T-cell (primary cell): Measurements from ENCODE around the gene SLC10A6. TPM values are rescaled to one million over a fixed set of nuclear protein-coding genes. Genes with fewer than 3 reads are reported as not detected.

ENCODE experiments used
- ATAC-seq, 4 experiments: fragments of 200-7000 bp in 3 of 4; fragments of 150-1000 bp in 1 of 4; cut with Tn5 transposase; replicated peaks in 1 of 4; 1 replicate in 3 of 4; 2 replicates in 1 of 4; pipeline ENCODE4 v1.10.0; 2021; ENCODE audit warnings: moderate library complexity in 3 of 4, mild to moderate bottlenecking in 2 of 4, moderate number of reproducible peaks in 1 of 4
- CTCF ChIA-PET, 2 donors: fragments of 300-600 bp; sonication (Branson Sonifier 250); formaldehyde crosslinking; loops; one replicate each; lab custom pipeline; 2022; ENCODE audit warnings: antibody characterized with exemption in 2 of 2; lab: Charles Lee
- POLR2A ChIA-PET, 2 donors: fragments of 300-600 bp; sonication (Branson Sonifier 250); formaldehyde crosslinking; loops; one replicate each; lab custom pipeline; 2022; ENCODE audit warnings: antibody characterized with exemption in 2 of 2; lab: Charles Lee
- DNase-seq, 35 experiments: peaks; one replicate each; pipeline versions ENCODE4 v3.0.0 to v3.0.0-alpha.2; 2013 to 2023
- H3K27ac ChIP-seq: one replicate; pipeline ENCODE4 v1.5.1; 2013; ENCODE audit warnings: low read length
- H3K27me3 ChIP-seq, 2 experiments: replicated peaks in 1 of 2; 1 replicate in 1 of 2; 2 replicates in 1 of 2; pipeline versions ENCODE4 v1.6.1 to v1.7.0; 2013; ENCODE audit warnings: low read length in 1 of 2, mixed read lengths in 1 of 2; ENCODE audit not compliant: control insufficient read depth in 2 of 2, insufficient read depth in 2 of 2; ENCODE audit errors: extremely low read depth in 1 of 2
- H3K36me3 ChIP-seq, 2 donors: 1 replicate in 1 of 2; 2 replicates in 1 of 2; pipeline versions ENCODE4 v1.6.1 to v1.7.0; 2013; ENCODE audit warnings: low read length in 1 of 2; ENCODE audit not compliant: control insufficient read depth in 2 of 2, insufficient read depth in 1 of 2; ENCODE audit errors: extremely low read depth in 1 of 2
- H3K4me1 ChIP-seq, 2 experiments: 1 replicate in 1 of 2; 2 replicates in 1 of 2; pipeline versions ENCODE4 v1.6.1 to v1.7.0; 2013; ENCODE audit warnings: low read length in 2 of 2, mixed read lengths in 1 of 2; ENCODE audit not compliant: insufficient read depth in 2 of 2, control insufficient read depth in 1 of 2; ENCODE audit errors: extremely low read depth in 1 of 2
- H3K4me3 ChIP-seq, 2 donors: 1 replicate in 1 of 2; 2 replicates in 1 of 2; pipeline versions ENCODE4 v1.5.1 to v1.7.0; 2013; ENCODE audit warnings: mild to moderate bottlenecking in 2 of 2, low read length in 1 of 2, moderate library complexity in 1 of 2; ENCODE audit not compliant: control insufficient read depth in 1 of 2; ENCODE audit errors: extremely low read depth in 1 of 2
- H3K9me3 ChIP-seq: 2 replicates; pipeline ENCODE4 v1.7.0; 2013
- H3K27ac Mint-ChIP-seq, 2 donors: one replicate each; pipeline ENCODE4 v1.8.0; 2020 to 2021; ENCODE audit warnings: mild to moderate bottlenecking in 2 of 2, mixed read lengths in 2 of 2
- H3K27me3 Mint-ChIP-seq, 2 donors: one replicate each; pipeline ENCODE4 v1.8.0; 2021 to 2022; ENCODE audit warnings: mixed read lengths in 2 of 2
- H3K36me3 Mint-ChIP-seq: one replicate; pipeline ENCODE4 v1.8.0; 2021; ENCODE audit warnings: mixed read lengths
- H3K4me1 Mint-ChIP-seq, 3 donors: one replicate each; pipeline ENCODE4 v1.8.0; 2020 to 2022; ENCODE audit warnings: mixed read lengths in 3 of 3, mild to moderate bottlenecking in 1 of 3
- H3K4me3 Mint-ChIP-seq, 3 donors: one replicate each; pipeline ENCODE4 v1.8.0; 2020 to 2022; ENCODE audit warnings: mild to moderate bottlenecking in 3 of 3, mixed read lengths in 3 of 3, moderate library complexity in 3 of 3
- H3K9me3 Mint-ChIP-seq, 3 donors: one replicate each; pipeline ENCODE4 v1.8.0; 2020 to 2022; ENCODE audit warnings: mixed read lengths in 3 of 3
- WGBS: methylation state at CpG from one replicate; pipeline ENCODE4 v1.1.5; 2013; ENCODE audit warnings: missing lambda C conversion rate; ENCODE audit not compliant: insufficient coverage; 5-methylcytosine and 5-hydroxymethylcytosine counted together
- total RNA-seq, 35 experiments: library from RNA in 6 of 35; stranded (reverse) in 6 of 35; fragments of 120-200 nt in 1 of 35; gene quantifications; one replicate each; pipeline versions ENCODE4 v1.2.1 to v1.2.4 and lab custom pipeline; 2013 to 2026

SLC10A6 gene
- total RNA-seq, 5 donors from 2014 or later (not counting 1 experiment from before 2014, with no cell fraction given), result not detected

DNA sequence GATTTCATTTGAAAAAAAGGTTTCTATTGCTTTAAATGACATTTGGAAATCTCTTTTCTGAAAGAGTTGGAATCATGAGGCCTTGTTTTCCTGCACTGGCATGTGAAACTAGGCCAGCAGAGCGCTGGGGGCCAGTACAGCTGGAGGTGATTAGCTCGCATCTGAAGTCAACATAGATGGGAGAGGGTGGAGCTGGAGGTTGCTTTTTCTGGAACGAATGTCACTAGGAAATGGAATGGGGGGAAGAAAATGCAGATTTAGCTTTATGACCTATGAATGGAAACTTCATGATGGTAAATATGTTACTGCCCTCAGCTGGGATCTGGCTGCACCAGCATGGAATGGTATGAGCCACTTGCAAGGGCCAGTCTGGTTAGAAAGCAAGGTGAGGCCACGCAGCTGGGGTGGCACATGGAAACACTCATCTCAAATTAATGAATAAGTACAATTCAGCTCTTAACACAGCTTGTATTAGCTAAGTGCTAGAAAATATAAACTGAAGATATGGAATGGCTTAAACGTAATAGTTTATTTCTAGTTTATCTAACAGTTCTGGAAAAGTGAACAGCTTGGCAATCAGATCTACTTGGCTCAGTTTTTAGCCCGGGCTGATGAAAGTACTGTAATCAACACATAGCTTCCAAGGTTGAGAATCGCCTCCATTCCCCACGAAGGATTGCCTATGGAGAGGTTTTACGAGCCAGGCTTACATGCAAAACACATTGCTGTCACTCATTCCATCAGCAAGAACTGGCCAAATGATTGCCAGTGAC lies 32.5 kb downstream of the SLC10A6 start:
- H3K4me3 Mint-ChIP-seq, result no peak overlapping the region
- Histone ChIP-seq H3K27ac (no peak overlapping the region), H3K27me3 (no peaks in the 10 kb centered on the region), H3K9me3 (no peaks in the 10 kb centered on the region), H3K4me3 (no peak overlapping the region), H3K36me3 (no peaks in the 10 kb centered on the region), H3K4me1 (no peaks in the 10 kb centered on the region)
- 87% methylated on average over 4 of the region's 9 CpGs for WGBS
- DNase-seq (no peak), ATAC-seq (no peak)
- no peaks in the 10 kb centered on the region for H3K4me1 Mint-ChIP-seq
- POLR2A ChIA-PET, result no interaction called here
- peaks cover 5 to 19% (median 6%) of the 10 kb centered on the region in 3 donors for H3K9me3 Mint-ChIP-seq
- no peak overlapping the region for H3K27ac Mint-ChIP-seq
- H3K36me3 Mint-ChIP-seq, result no peaks in the 10 kb centered on the region
- CTCF ChIA-PET, result interaction anchor here in 1 of 2 donors (0.5 kb wide), 1 partner anchor 320 kb away, joined by 3 read pairs; no protein-coding TSS in a partner anchor
- H3K27me3 Mint-ChIP-seq, result no peaks in the 10 kb centered on the region

DNA sequence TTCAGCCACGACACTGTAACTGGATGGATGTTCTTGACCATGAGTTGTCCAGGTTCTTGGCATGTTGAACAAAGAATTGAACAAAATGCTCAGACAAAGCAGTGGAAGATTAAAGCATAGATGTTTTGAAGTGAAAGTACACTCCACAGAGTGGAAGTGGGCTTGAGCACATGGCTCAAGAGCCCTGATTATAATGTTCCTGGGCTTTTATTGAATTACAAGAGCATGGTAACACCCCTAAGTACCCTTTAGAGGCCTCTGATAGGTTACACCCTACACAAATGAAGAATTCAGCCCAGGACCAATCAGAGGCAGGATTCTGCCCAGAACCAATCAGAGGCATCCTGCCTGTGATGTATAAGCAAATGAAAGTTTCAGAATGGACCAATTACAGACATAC lies 33.5 kb downstream of the SLC10A6 start:
- no peak overlapping the region for H3K4me3 Mint-ChIP-seq

DNA sequence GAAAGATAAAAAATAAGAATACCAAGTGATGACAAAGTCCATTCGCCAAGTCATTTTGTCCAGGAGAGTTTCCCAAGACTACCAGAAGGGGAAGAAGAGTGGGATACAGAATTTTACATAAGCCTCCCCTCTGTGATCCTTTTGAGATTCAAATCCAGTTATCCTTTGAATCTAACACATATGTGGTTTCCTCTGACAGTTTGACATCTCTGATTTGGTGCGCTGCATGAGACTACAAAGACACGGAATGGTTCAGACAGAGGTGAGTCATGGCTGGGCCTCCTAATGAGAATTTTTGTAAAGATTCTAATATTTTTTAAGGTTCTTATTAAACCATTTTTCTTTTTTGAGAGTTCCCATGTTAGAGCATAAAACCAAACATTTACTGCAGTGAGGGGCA lies 38.3 kb downstream of the SLC10A6 start:
- no peak for ATAC-seq
- Mint-ChIP-seq H3K27me3 (peaks cover 0 to 3% of the 10 kb centered on the region in 2 donors), H3K9me3 (peaks cover 5 to 9% (median 6%) of the 10 kb centered on the region in 3 donors), H3K4me3 (no peak overlapping the region), H3K4me1 (no peaks in the 10 kb centered on the region), H3K36me3 (no peaks in the 10 kb centered on the region), H3K27ac (no peak overlapping the region)
- no peak overlapping the region for H3K4me3 ChIP-seq
- no peak for DNase-seq
- H3K9me3 ChIP-seq, result no peaks in the 10 kb centered on the region
- no peaks in the 10 kb centered on the region for H3K27me3 ChIP-seq
- no CpG with 5 or more reads among the region's 3 CpGs for WGBS
- no peak overlapping the region for H3K27ac ChIP-seq
- no peaks in the 10 kb centered on the region for H3K36me3 ChIP-seq
- ChIA-PET POLR2A (no interaction called here), CTCF (no interaction called here)
- no peaks in the 10 kb centered on the region for H3K4me1 ChIP-seq

More for the DNA sequence above, 33.5 kb downstream of the SLC10A6 start:
- Mint-ChIP-seq H3K4me1 (no peaks in the 10 kb centered on the region), H3K27me3 (no peaks in the 10 kb centered on the region), H3K27ac (no peak overlapping the region), H3K36me3 (no peaks in the 10 kb centered on the region), H3K9me3 (peaks cover 5 to 19% (median 6%) of the 10 kb centered on the region in 3 donors)
- Histone ChIP-seq H3K4me1 (no peaks in the 10 kb centered on the region), H3K27me3 (no peaks in the 10 kb centered on the region), H3K27ac (no peak overlapping the region), H3K4me3 (no peak overlapping the region), H3K36me3 (no peaks in the 10 kb centered on the region), H3K9me3 (no peaks in the 10 kb centered on the region)
- ATAC-seq (no peak), DNase-seq (no peak)
- POLR2A ChIA-PET, result no interaction called here
- WGBS, result no CpG with 5 or more reads among the region's 1 CpG
- CTCF ChIA-PET, result no interaction called here

DNA sequence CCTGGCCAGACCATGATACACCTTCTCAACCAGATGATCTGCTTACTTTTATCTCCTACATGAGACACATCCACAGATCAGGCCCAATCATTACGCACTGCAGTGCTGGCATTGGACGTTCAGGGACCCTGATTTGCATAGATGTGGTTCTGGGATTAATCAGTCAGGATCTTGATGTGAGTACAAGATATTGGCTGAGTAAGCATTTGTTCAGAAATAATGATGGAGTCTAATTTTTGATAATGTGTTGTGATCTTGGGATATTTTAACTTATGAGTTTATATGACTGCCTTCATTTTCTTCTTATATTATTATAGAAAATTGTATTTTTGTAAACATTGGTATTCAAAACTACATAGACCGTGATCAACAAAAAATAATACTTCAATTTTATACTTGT lies 39.4 kb downstream of the SLC10A6 start:
- Histone ChIP-seq H3K4me1 (no peaks in the 10 kb centered on the region), H3K4me3 (no peak overlapping the region), H3K36me3 (no peaks in the 10 kb centered on the region), H3K27ac (no peak overlapping the region), H3K9me3 (no peaks in the 10 kb centered on the region), H3K27me3 (no peaks in the 10 kb centered on the region)
- H3K27ac Mint-ChIP-seq, result no peak overlapping the region
- peaks cover 0 to 3% of the 10 kb centered on the region in 2 donors for H3K27me3 Mint-ChIP-seq
- ATAC-seq, result no peak
- H3K4me3 Mint-ChIP-seq, result no peak overlapping the region
- no peaks in the 10 kb centered on the region for H3K36me3 Mint-ChIP-seq
- ChIA-PET CTCF (no interaction called here), POLR2A (no interaction called here)
- no peak for DNase-seq
- no peaks in the 10 kb centered on the region for H3K4me1 Mint-ChIP-seq
- WGBS, result 60% methylated on average over 1 of the region's 3 CpGs
- H3K9me3 Mint-ChIP-seq, result no peaks in the 10 kb centered on the region

DNA sequence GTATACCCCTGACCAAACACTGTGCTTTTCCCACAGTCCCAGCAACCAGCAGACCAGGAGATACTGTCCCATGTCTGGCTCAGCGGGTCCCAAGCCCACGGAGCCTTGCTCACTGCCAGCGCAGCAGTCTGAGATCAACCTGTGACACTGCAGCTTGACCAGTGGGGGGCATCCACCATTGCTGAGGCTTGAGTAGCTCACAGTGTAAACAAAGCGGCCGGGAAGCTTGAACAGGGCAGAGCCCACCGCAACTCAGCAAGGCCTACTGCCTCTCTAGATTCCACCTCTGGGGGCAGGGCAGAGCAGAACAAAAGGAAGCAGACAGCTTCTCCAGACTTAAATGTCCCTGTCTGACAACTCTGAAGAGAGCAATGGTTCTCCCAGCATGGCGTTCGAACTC lies 58.1 kb downstream of the SLC10A6 start:
- peaks cover 2 to 12% (median 5%) of the 10 kb centered on the region in 3 donors for H3K9me3 Mint-ChIP-seq
- CTCF ChIA-PET, result no interaction called here
- H3K4me1 Mint-ChIP-seq, result no peaks in the 10 kb centered on the region
- H3K27me3 Mint-ChIP-seq, result peaks cover 3 to 11% of the 10 kb centered on the region in 2 donors
- H3K27me3 ChIP-seq, result no peaks in the 10 kb centered on the region
- H3K4me3 Mint-ChIP-seq, result no peak overlapping the region
- H3K4me3 ChIP-seq, result no peak overlapping the region
- H3K27ac Mint-ChIP-seq, result no peak overlapping the region
- H3K4me1 ChIP-seq, result no peaks in the 10 kb centered on the region
- no peaks in the 10 kb centered on the region for H3K36me3 Mint-ChIP-seq
- H3K27ac ChIP-seq, result no peak overlapping the region
- H3K9me3 ChIP-seq, result no peaks in the 10 kb centered on the region
- DNase-seq, result no peak
- WGBS, result 91% methylated on average over 6 of the region's 8 CpGs
- H3K36me3 ChIP-seq, result no peaks in the 10 kb centered on the region
- ATAC-seq, result no peak
- POLR2A ChIA-PET, result no interaction called here

DNA sequence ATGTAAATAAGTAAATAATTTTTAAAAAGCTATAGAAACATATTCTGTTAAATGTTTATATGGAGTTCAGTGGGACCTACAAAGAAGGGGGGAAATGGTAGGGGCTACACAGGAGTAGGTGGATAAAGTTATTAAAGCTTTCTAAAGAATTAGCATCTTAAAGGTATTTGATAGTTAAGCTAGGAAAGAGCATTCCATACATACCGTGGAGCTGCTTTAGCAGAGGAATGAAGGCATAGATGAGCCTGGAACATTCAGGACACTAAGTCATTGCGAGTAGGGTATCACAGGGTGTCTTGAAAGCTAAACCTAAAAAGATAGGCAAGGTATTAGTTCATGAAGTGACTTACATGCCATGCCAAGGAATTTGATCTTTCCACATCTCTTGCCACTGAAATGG lies 60.4 kb downstream of the SLC10A6 start:
- Histone ChIP-seq H3K4me1 (no peaks in the 10 kb centered on the region), H3K27ac (no peak overlapping the region), H3K9me3 (no peaks in the 10 kb centered on the region), H3K4me3 (no peak overlapping the region), H3K27me3 (no peaks in the 10 kb centered on the region), H3K36me3 (no peaks in the 10 kb centered on the region)
- POLR2A ChIA-PET, result no interaction called here
- ATAC-seq (no peak), DNase-seq (no peak)
- 83% methylated on average over 1 of the region's 2 CpGs for WGBS
- CTCF ChIA-PET, result no interaction called here
- Mint-ChIP-seq H3K36me3 (no peaks in the 10 kb centered on the region), H3K4me1 (no peaks in the 10 kb centered on the region), H3K4me3 (no peak overlapping the region), H3K9me3 (peaks cover 0 to 6% (median 5%) of the 10 kb centered on the region in 3 donors), H3K27me3 (peaks cover 3 to 16% of the 10 kb centered on the region in 2 donors), H3K27ac (no peak overlapping the region)
